GM21737 (cell line): Measurements from ENCODE around the gene TRRAP.

Experiments
- ATAC-seq: cut with Tn5 transposase; IDR thresholded peaks from one replicate; pipeline ENCODE4 v1.9.1; 2021; ENCODE audit warnings: mild to moderate bottlenecking, moderate library complexity; ENCODE audit not compliant: unreplicated experiment

The TRRAP gene

DNA sequence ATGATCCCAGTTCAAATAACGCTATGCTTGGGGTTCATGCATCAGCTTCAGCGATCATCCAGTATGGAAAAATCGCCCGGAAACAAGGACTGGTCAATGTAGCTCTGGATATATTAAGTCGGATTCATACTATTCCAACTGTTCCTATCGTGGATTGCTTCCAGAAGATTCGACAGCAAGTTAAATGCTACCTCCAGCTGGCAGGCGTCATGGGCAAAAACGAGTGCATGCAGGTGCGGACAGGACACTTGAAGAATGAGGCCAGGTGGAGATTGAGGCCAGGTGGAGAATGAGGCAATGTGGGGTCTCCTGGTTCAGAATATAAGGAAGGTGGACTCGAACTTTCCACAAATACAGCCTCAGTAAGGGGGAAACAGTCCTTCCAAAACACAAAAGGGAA, 105.8 kb downstream of the TRRAP start:
- no peak for ATAC-seq

DNA sequence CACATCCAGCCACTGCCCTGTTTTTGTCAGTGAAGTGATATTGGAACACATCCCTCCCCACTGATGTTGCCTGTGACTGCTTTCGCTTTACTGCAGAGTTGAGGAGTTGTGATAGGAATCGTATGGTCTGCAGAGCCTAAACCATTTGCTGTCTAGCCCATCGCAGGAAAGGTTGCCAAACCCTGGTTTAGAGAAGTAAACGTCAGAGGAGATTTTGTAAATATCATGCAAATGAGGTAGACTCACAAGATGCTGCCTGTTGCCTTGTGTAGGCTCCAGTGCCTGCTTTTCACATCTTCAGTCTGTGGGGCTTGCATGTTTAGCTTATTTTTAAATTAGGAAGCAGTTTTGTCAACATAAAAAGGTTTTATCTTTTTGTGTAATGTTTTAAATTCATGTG, 107.1 kb downstream of the TRRAP start:
- no peak for ATAC-seq

- no peak for ATAC-seq
Observed at GRCh38 chr7:98985945-98986344, 107.6 kb downstream of the TRRAP start.

- ATAC-seq = no peak
Observed at GRCh38 chr7:98988641-98989040, 110.3 kb downstream of the TRRAP start.

DNA sequence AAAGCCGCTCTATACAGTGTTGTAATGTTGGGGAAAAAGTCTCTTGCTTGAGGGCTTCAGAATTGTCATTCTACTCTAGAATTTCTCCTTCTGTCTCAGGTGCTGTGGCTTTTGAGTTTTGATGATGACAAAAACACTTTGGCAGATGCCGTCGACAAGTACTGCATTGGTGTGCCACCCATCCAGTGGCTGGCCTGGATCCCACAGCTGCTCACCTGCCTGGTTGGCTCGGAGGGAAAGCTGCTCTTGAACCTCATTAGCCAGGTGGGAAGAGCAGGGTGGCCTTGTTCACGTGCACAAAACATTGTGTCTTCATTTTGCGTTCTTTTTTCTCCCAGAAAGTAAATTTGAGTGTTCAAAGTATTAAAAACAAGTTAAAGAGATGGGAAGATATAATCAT, 112.0 kb downstream of the TRRAP start:
- ATAC-seq = no peak

- ATAC-seq = no peak
Observed at GRCh38 chr7:98991141-98991540, 112.8 kb downstream of the TRRAP start.

DNA sequence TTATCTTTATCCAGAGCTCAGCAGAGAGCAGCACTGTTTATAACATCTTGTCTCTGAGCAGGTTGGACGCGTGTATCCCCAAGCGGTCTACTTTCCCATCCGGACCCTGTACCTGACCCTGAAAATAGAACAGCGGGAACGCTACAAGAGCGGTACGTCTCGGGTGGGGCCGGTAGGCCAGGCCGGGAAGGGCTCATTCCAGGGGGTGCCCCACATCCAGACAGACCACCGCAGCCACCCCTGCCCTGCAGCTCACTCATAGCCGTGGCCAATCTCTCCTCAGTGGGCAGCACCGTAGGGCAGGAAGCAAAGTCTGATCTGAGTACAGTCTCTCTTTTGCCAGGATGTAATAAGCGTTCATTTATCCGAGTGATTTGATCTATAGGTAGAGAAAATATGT, 113.7 kb downstream of the TRRAP start:
- ATAC-seq = no peak

DNA sequence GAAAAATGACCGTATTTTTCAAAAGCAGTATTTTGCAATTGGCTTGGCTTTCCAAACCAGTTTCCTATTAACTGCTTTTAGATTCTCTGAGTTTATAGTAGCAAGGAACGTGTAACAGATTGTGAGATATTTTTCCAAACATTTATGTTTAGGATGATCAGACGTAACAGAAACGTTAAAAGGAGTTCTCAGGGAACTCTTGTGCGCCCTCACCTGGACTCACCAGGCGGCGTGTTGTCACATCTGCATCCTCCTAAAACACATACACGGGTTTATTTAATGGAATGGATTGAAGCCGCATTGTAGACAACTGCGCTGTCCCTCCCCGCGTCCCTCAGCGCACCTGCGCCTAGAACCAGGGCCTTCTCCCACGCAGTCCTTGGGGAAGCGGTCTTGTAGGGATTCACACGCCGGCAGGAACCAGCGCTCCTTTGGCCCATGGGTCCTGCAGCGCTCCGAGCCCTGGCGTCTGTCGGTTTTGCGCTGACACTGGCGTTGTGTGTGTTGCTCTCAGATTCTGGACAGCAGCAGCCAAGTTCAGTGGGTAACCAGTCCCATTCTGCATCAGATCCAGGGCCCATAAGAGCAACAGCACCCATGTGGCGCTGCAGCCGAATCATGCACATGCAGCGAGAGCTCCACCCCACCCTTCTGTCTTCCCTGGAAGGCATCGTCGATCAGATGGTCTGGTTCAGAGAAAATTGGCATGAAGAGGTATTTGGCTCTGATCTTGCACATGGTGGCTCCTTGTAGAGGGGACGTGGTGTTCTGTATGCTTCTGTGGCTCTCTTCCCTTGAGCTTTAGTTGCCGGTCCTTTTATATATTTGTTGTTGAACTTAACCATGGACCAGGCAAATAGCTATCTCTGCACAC, 114.9 kb downstream of the TRRAP start:
- no peak for ATAC-seq

- no peak for ATAC-seq
Observed at GRCh38 chr7:98994046-98994944, 116.0 kb downstream of the TRRAP start.

GRCh38 chr7:98995111-98995510, 116.8 kb downstream of the TRRAP start:
- ATAC-seq = no peak

DNA sequence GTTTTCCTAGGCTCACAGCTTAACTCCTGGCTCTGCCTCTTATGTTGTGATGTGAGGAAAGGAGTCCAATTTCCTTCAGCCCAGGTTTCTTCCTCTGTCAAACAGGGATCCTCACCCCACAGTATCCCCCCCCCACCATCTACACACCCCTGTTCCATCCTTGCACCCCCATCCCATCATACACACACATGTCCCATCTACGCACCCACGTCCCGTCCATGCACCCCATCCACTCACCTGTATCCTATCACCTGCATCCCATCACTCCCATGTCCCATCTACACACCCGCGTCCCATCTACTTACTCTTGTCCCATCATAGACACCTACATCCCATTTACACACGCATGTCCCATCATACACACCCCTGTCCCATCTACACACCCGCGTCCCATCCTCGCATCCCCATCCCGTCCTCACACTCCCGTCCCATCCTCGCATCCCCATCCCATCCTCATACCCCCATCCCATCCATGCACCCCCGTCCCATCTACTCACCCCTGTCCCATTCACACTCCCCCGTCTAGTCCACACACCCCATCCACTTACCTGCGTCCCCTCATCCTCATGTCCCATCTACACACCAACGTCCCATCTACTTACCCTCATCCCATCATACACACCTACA, 117.3 kb downstream of the TRRAP start:
- no peak for ATAC-seq

DNA sequence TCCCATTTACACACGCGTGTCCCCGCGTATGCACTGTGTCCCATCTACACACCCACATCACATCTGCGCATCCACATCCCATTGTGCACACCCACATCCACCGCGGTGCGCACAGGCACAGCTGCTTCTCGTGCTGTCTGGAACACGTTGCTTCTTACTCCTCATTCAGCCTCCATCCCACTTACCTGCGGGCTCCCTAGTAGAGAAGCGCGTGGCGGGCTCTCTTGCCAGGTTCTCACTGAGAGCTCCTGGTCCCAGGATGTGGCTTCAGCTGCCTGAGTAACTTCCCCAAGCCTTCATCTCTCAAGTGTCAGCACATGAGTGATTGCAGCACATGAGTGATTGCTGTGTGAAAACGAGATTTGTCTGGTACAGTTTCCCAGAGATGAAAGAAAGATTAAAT, 117.8 kb downstream of the TRRAP start:
- no peak for ATAC-seq

GRCh38 chr7:98997846-98998245, 119.5 kb downstream of the TRRAP start:
- ATAC-seq = no peak

GRCh38 chr7:98998821-98999725, 120.7 kb downstream of the TRRAP start:
- ATAC-seq = no peak

DNA sequence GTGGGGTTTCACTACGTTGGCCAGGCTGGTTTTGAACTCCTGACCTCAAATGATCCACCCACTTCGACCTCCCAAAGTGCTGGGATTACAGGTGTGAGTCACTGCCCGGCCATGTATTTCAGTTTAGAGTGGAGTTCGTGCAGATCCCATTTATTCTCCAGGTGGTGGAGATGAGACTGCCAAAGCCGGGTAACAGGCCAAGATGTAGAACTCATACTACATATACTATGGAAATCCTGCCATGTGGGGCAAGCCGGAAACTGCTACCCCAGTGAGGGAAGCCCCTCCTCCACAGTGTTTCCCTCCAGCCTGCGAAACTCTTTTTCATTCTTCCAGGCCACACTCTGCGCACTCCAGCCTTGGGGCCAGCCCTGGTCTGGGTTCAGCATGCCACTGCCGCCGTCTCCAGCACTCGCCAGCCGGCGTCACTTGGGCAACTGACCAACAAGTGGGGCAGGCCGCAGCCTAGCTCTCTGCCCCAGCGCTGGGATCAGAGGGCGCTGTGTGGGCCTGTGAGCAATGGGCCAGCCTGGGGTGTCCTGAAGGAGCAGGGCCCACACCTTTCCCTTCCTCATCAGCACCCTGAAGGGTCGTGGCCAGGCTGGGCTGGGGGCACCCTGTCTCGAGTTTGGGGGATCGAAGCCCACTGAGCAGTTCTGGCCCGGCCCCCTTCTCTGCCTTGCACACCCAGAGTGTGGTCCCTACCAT, 122.0 kb downstream of the TRRAP start:
- no peak for ATAC-seq

DNA sequence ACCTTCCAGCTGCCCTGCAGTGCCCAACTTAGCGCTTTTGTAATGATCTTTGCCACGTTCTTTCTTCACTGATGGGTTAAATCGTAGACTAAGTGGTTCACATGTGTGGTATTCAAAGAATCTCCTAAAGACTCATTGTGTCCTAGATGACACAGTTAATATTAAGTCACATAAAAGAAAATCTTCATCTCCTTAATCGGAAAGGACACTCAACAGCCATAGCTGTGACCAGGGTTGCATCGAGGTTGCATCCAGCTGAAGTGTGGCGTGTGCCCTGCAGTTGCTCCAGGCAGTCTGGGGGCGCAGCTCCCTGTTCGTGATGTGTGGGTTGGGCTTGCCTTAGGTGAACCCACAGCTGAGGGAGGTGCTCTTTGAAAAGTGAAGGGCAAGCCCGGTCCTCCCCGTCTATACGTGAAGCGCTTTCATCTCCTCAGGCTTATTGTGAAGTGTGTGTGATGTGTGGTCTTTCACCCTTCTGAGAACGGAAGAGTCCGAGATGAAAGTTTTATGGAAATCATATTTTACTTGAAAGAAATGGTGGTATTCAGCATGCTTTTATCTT, 122.7 kb downstream of the TRRAP start:
- ATAC-seq = no peak

DNA sequence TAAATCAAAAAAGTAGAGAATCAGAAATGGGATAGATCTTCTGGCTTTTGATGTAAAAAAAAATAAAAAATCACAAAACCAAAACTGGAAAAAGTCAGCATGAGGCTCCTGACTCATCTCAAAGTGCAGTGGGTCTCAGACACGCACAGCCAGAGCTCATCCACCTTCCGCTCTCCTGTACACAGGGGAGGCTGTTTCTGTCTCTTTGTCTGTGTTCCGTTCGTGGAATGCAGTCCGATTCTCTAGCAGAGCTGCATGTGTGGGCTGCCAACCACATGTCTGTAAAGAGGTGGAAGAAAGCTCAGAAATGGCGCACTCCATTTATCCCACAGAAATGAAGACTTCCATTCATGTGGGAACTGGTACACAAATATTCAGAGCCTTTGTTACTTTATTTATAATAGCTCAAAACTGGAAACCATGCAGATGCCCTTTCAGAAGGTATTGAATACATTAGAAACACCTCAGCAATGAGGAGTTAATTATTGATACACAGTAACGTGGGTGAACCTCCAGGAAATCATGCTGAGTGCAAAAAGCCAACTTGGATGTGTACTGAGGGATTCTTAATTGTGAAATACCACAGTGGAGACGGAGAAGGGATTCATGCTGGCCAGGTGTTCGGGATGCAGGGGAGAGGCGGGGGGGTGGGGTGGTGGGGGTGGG, 123.3 kb downstream of the TRRAP start:
- ATAC-seq = no peak

DNA sequence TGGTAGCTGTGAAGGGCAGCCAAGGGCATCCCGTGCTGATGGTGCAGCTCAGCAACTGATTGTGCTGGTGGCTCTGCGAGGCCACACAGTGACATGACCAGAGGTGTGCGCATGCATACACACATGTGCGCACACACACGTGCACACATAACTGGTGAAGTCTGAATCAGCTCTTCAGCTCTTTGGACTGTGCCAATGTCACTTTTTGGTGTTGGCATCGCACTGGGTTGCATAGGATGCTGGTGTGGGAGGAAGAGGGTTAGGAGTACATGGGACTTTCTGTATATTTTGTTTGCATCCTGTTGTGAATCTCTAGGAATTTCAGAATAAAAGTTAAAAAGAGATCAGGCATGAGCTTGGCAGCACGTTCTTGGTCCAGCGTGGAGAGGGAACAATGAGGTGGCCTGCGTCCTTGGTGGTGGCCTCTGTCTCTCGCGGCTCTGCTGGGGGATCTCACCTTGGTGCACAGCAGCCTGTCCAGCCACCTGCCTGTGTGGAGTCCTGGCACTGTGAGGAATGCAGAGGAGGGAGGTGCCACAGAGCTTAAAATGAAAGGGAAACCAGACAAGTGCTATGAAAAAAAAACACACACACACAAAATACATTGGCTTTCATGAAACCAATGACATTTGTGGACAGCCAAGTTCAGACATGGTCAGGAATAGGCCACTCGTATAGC, 124.0 kb downstream of the TRRAP start:
- no peak for ATAC-seq
